HG03565 (cell line): ENCODE data around the gene PLCH1.

ENCODE experiments used
- ATAC-seq: cut with Tn5 transposase; IDR thresholded peaks from one replicate; pipeline ENCODE4 v1.9.1; 2021; ENCODE audit warnings: mild to moderate bottlenecking, moderate library complexity; ENCODE audit not compliant: unreplicated experiment

Gene PLCH1

DNA sequence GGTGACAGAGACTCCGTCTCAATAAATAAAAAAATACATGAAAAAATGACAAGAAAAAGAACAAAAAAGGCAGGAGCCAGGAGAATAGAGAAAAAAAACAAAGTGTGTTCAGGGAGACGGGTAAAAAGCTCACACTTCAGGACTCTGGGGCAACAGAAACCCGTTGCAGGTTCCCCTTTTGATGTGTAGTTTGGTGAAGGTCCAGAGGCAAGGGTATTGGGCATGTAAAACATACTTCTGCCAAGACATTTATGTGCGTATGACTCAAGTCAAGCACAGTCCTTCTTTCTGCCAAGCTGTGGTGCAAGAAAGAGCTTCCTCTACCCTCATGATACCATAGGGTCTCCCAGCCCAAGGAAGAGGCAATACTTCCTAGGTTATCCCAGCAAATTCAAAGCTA is 418.0 kb downstream of the PLCH1 start:
- no peak for ATAC-seq

DNA sequence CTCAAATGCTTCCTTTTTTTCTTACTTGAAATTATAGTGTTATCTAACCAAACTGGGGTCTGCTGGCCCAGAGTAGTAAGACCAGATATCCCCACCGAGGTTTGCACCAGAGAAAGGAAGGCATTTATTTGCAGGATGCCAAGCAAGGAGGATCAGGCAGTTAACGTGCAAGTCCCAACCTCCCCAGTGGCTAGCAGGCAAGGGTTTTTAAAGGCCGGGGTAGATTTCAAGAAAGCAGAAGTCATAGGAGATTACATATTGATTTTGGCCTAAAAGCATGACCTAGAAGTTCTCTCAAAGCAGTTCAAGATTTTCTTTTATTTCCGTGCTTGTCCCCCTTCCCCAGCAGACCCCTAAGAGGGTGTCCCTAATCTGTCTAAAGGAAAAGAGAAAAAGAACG is 418.6 kb downstream of the PLCH1 start:
- ATAC-seq, result no peak
